GM18498 (cell line): ENCODE results near the gene OBI1.
"Not testable (repeated sequence)": the region's sequence is repeated elsewhere in the genome, so short reads cannot be mapped to it uniquely, and the experiment has no call there.

Source experiments
- ATAC-seq: cut with Tn5 transposase; IDR thresholded peaks from one replicate; pipeline ENCODE4 v1.9.1; 2021; ENCODE audit warnings: mild to moderate bottlenecking, moderate library complexity; ENCODE audit not compliant: unreplicated experiment

Gene OBI1

DNA sequence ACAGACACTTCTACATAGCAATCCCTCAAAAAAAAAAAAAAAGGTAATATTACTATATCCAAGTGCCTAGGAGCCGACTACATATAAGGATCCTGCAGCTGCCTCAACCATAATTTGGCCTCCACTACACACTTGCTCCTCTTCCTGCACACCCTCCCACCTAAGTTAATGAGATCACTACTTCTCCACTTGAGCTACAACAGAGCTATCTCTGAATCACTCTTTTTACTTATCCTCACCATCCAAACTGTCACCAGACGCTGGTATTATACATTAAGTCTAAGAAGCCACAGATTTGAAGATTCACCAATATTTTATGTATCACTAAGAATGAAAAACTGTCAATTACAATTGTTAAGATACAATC is 8.3 kb downstream of the OBI1 start:
- ATAC-seq: no peak

DNA sequence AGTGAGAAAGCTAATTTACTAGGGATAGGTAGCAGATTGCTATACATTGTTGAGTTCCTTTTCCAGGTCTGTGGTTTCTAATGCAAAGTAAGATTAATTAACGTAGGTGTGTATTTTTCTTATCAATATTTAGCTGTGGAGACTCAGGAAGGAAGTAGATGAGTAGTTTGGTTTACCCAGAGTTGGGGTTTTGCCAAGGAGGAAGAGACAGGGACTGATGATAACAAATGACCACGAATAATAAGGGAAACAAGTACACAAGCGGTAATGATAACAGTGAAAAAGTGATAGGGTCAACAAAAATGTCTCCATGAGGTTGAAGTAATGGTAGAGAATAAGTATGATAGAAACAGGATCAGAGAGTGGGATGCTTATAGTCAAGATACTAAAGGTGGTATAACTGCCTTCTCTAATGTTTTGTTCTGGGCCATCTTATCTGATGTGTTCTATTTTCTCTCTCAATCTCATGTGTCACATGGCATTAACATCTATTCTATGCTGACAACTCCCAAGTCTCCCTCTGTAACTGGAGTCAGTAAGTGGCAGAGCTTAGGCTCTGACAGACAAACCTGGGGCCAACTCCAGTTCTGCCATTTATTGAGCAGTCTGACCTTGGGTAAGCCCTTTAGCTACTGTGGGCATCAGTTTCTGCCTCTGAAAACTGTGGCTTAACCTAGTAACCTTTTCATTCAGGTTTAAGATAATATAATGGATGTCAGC is 8.8 kb downstream of the OBI1 start:
- no peak for ATAC-seq

GRCh38 chr13:78647109-78647678 is 11.8 kb downstream of the OBI1 start:
- not testable (repeated sequence) for ATAC-seq

DNA sequence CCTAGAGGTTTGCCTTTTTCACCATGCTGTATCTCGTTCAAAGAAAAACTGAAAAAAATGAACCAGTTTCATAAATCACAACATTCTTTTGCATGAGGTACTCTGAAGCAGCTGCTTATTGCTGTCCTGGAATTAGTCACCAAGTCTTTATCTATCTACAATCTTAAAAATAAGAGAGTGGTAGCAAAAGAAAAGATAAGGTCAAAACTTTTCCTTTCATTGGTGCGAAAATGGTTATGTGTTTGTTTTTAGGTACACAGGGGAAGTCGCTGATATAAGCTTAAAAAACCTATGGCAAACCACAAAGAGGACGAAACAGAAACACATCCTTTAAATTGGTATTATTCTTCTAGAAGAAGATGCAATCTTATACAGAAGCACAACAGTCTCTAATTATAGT is 20.7 kb downstream of the OBI1 start:
- ATAC-seq: peak; percentile 87

- no peak for ATAC-seq
These were observed 22.5 kb downstream of the OBI1 start for GRCh38 chr13:78636495-78636894.

DNA sequence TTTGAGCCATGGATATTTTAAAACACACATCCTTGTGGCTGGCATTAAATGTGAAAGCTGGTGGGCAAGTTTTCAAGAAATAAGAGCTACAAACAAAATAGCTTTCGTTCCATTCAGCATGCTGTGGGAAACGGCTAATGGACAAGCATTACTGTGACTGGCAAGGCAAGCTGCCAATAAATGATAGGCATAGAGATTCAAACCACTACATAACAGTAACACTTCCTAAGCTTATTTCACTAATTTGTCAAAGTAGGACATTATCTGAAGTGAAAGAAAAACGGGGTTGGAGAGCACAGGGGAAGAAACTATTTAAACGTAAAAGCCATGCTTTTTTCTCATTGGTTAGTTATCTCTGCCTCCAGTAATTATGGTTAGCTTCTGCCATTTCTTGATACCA is 26.0 kb downstream of the OBI1 start:
- no peak for ATAC-seq

DNA sequence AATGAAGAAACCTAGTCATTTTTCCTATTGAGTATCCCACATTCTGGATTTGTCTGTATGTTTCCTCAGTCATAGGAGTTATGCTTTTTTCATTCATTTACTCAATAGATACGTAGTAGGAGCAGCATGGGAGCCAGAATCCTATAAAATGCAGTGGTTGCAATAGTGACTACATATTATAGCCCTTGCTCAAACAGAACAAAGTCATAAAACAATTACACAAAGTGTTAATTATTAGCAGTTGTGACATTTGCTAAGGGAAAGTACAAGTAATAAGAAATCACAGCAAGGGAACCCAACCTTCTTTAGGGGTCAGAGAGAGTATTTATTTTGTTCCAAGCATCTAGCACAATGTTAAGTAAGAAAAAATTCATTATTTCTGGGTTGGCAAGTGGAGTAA is 27.9 kb downstream of the OBI1 start:
- ATAC-seq: no peak

GRCh38 chr13:78630511-78630910 is 28.4 kb downstream of the OBI1 start:
- ATAC-seq: no peak

- no peak for ATAC-seq
These were observed 33.6 kb downstream of the OBI1 start for GRCh38 chr13:78625384-78625783.

- no peak for ATAC-seq
These were observed 35.8 kb downstream of the OBI1 start for GRCh38 chr13:78623132-78623531.

GRCh38 chr13:78620936-78621470 is 38.0 kb downstream of the OBI1 start:
- no peak for ATAC-seq

- no peak for ATAC-seq
These were observed 40.5 kb downstream of the OBI1 start for GRCh38 chr13:78618411-78618810.

DNA sequence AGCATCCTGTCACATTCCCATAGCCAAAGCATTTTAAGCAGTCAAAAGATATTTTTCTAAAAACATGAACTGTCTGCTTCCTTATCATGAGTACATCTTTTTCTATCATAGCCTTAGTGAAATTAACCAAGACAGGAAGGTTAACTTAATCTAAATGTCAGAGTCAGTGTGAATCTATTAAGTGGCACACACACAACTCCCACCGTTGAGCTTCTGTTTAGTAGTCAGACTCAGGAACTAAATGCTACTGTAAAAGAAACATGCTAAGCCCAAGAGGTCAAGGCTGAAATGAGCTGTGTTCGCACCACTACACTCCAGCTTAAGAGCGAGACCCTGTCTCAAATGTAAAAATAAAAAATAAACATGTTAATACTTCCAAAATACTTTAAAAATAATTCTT is 47.9 kb downstream of the OBI1 start:
- ATAC-seq: no peak

GRCh38 chr13:78610381-78610883 is 48.5 kb downstream of the OBI1 start:
- ATAC-seq: no peak

DNA sequence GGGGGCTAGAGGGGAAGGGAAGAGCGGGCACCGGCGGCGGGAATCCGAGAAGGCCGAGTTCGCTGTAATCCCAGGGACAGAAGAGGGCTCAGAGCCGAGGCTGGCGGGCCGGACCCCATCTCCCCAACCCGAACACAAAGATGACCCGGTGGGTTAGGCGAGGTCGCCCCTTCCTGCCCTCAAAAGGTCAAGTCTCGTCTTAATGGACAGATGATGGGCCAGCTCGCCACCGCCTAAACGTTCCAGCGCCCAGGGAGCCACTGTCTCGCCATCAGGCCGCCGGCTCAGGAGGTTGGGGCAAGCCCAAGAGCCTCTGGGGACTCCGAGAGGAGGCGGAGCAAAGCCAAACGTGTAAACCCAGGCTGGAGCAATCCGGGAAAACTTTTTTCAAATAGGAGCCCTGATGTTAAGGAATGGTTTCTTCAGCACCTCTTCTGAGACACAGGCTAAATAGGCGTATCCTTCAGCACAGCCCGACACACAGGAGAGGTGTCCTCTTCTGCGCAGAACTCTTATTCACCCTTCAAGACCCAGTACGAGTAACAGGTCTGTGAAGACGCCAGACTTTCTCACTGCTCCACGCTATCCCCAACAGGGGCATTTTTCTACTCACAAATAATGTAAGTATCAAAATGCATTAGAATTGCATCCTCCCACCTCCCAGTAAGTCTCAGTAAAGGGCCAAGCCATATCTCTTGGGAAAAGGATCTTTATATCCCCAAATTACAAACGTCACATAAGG is 49.3 kb downstream of the OBI1 start:
- ATAC-seq: no peak

- no peak for ATAC-seq
These were observed 50.1 kb downstream of the OBI1 start for GRCh38 chr13:78608688-78609463.

- no peak for ATAC-seq
These were observed 50.7 kb downstream of the OBI1 start for GRCh38 chr13:78608252-78608687.

DNA sequence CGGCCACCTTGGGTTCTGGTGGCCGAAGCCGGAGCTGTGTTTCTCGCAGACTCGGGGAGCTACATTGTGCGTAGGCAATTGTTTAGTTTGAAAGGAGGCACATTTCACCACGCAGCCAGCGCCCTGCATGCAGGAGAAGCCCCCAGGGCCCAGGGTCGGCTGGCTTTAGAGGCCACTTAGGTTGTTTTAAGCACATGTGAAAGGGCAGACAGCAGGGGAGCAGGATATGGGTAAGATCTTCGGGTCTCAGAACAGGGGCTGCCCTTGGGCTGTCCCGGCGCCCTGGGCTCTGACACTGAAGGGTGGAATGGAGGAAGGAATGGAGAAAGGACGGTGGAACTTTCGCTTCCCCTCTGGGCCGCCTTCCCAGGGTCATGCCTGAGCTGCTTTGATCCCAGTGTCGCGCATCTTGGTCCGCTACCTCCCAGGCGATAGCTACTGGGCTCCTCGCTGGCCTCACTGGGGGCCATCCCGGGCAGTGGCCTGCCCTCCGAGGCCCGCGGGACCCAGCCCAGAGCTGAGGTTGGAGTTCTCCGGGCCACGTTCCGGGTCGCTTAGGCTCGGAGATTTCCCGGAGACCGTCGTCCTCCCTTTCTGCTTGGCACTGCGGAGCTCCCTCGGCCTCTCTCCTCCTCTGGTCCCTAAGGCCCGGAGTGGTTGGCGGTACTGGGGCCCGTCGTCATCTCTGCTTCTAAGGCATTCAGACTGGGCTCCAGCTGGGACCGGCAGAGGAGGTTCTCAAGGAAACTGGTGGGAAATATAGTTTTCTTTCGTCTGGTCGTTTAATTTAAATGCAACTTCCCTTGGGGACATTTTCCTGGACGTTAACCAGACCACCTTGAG is 51.3 kb downstream of the OBI1 start:
- ATAC-seq: no peak

DNA sequence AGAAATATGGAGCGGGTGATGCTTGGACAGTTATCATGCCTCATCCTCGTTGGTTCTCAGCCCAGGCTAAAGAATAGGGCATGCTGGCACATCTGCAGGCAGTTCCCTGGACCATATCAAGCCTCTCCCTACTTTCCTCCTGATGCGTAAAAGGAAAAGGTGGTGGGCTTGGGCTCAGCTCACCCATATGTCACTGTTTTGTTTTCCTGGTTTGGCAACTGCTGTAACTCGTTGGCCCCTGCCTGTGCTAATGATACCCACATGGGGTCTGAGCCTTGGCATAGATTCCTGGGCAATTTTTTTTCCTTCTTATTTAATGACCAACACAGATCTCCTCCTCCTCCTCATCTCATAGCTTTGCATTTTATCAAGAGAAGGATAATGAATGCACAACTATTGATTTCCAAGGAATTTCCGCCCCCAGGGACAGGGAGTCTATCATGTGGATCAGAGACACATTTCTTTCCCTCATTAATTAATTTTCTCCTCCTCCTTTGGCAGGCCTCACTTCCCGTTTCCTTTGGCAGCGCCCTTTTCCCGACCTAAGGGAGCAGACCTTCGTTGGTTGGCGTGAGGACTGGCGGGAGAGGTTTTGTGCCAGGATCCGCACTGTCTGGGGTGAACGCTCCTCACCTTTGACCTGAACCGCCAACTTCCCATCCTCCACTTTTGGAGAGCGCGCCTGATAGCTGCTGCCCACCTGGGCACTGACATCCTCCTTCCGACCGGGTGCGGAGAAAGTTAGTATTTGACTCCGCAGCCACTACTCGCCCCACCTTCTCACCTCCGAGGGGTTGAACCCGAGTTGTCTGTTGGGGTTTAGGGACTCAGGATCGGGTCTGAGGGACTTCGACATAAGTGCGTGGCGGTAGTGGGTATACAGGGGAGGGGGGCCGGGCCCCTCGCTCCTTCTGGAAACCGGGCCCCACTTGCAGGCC is 52.2 kb downstream of the OBI1 start:
- ATAC-seq: no peak
